K562 (cell line): Measurements from ENCODE around the gene ZDHHC19. TPM values are rescaled to one million over a fixed set of nuclear protein-coding genes. Genes with fewer than 3 reads are reported as not detected.

Source experiments
- AFF4 ChIP-seq: sonication (generic); formaldehyde crosslinking; IDR thresholded peaks from 2 replicates; pipeline ENCODE4 v1.8.0; 2023; ENCODE audit warnings: mild to moderate bottlenecking, missing genetic modification reagents
- BCOR ChIP-seq: fragments of 450-650 bp; IDR thresholded peaks from 2 replicates; pipeline ENCODE4 v1.6.1; 2016
- BRD4 ChIP-seq: fragments of 200-600 bp; sonication (generic); IDR thresholded peaks from 2 replicates; pipeline ENCODE4 v1.6.1; 2017; ENCODE audit warnings: inconsistent platforms
- CHD1 ChIP-seq: fragments of 200-600 bp; sonication (generic); IDR thresholded peaks from one replicate; pipeline ENCODE4 v1.6.1; 2012; ENCODE audit warnings: mild to moderate bottlenecking, moderate library complexity, low read length, inconsistent platforms
- DMBX1 ChIP-seq: fragments of 250-450 bp; sonication (Bioruptor Pico); IDR thresholded peaks from 2 replicates; pipeline ENCODE4 v1.8.0; 2022; ENCODE audit warnings: inconsistent platforms, mild to moderate bottlenecking, moderate library complexity, borderline replicate concordance
- FOXM1 ChIP-seq, 2 experiments: fragments of 450-650 bp in 1 of 2; sonication (generic) in 1 of 2; formaldehyde crosslinking in 1 of 2; IDR thresholded peaks; 2 replicates each; pipeline versions ENCODE4 v1.6.1 to v1.9.0; 2017 to 2022; ENCODE audit warnings: low read depth in 2 of 2, mild to moderate bottlenecking in 2 of 2, missing genetic modification reagents in 1 of 2, moderate library complexity in 1 of 2
- HDAC1 ChIP-seq, 2 experiments: fragments of 450-650 bp; IDR thresholded peaks; 2 replicates each; pipeline ENCODE4 v1.6.1; 2016 to 2017; ENCODE audit warnings: inconsistent platforms in 1 of 2, mild to moderate bottlenecking in 1 of 2, moderate library complexity in 1 of 2
- HLTF ChIP-seq: fragments of 450-650 bp; IDR thresholded peaks from 2 replicates; pipeline ENCODE4 v1.6.1; 2016
- KLF16 ChIP-seq: IDR thresholded peaks from 2 replicates; pipeline ENCODE4 v1.6.1; 2016; ENCODE audit warnings: antibody characterized with exemption
- MEF2A ChIP-seq: IDR thresholded peaks from 2 replicates; pipeline ENCODE4 v1.6.1; 2011; ENCODE audit warnings: low read depth, mild to moderate bottlenecking, low read length, moderate library complexity; ENCODE audit not compliant: control insufficient read depth
- MTA1 ChIP-seq: fragments of 450-650 bp; IDR thresholded peaks from 2 replicates; pipeline ENCODE4 v1.6.1; 2017; ENCODE audit warnings: borderline replicate concordance
- NCOA6 ChIP-seq: fragments of 450-650 bp; IDR thresholded peaks from 2 replicates; pipeline ENCODE4 v1.6.1; 2017; ENCODE audit warnings: mild to moderate bottlenecking
- PHF8 ChIP-seq: fragments of 200-600 bp; sonication (generic); IDR thresholded peaks from 2 replicates; pipeline ENCODE4 v1.6.1; 2012; ENCODE audit warnings: mixed run types, mild to moderate bottlenecking, inconsistent platforms, low read length, moderate library complexity, borderline replicate concordance
- RB1 ChIP-seq: fragments of 450-650 bp; IDR thresholded peaks from 2 replicates; pipeline ENCODE4 v1.6.1; 2017; ENCODE audit warnings: low read depth, mild to moderate bottlenecking
- TAF9B ChIP-seq: fragments of 450-650 bp; IDR thresholded peaks from 2 replicates; pipeline ENCODE4 v1.6.1; 2018; ENCODE audit warnings: mild to moderate bottlenecking; ENCODE audit not compliant: partially characterized antibody
- TRIM28 ChIP-seq: fragments of 450-650 bp; IDR thresholded peaks from 2 replicates; pipeline ENCODE4 v1.6.1; 2017
- YY1 ChIP-seq, 3 experiments: IDR thresholded peaks; 2 replicates each; pipeline ENCODE4 v1.6.1; 2011; ENCODE audit warnings: low read length in 2 of 3, mild to moderate bottlenecking in 2 of 3, moderate library complexity in 2 of 3, borderline replicate concordance in 1 of 3, control low read depth in 1 of 3, low read depth in 1 of 3; ENCODE audit not compliant: insufficient read depth in 3 of 3, insufficient replicate concordance in 2 of 3, control insufficient read depth in 1 of 3, insufficient read length in 1 of 3; ENCODE audit errors: extremely low read depth in 1 of 3
- ZNF583 ChIP-seq: fragments of 250-450 bp; sonication (Bioruptor Pico); IDR thresholded peaks from 2 replicates; pipeline ENCODE4 v1.4.0; 2020
- polyA plus RNA-seq, 8 experiments: library from polyadenylated mRNA; depleted of rRNA in 4 of 8; stranded (reverse) in 5 of 8; unstranded in 3 of 8; fragments of >200 nt; fragmentation: Nextera tagmentation in 2 of 8; fragmentation: Illumina TruSeq in 1 of 8; extraction: Ambion mirVana in 2 of 8; extraction: Trizol in 1 of 8; gene quantifications; 2 replicates each; pipeline versions ENCODE4 v1.2.1 to v1.2.3, GENCODE V29; 2011 to 2014; ENCODE audit warnings: inconsistent platforms in 1 of 8, missing spikeins in 1 of 8
- total RNA-seq, 7 experiments: library from RNA; depleted of rRNA in 6 of 7; stranded (reverse); fragments of >200 nt in 6 of 7; fragmentation: Illumina TruSeq in 2 of 7; extraction: Trizol in 2 of 7; gene quantifications; 2 replicates each; pipeline versions ENCODE4 v1.2.1 to v1.2.3, GENCODE V29; 2011 to 2021; ENCODE audit warnings: low replicate concordance in 1 of 7
- TF ChIP-seq, protein P1 (sequence below): fragments of 250-450 bp; sonication (Bioruptor Pico); IDR thresholded peaks from 2 replicates; pipeline ENCODE4 v1.8.0; 2022; ENCODE audit warnings: inconsistent platforms
- TF ChIP-seq, protein P2 (sequence below): sonication (generic); formaldehyde crosslinking; IDR thresholded peaks from 2 replicates; pipeline ENCODE4 v1.9.0; 2022; ENCODE audit warnings: mild to moderate bottlenecking, missing genetic modification reagents
- TF ChIP-seq, protein P3 (sequence below), 2 experiments: fragments of 450-650 bp; IDR thresholded peaks; 2 replicates each; pipeline ENCODE4 v1.6.1; 2016

Gene ZDHHC19
- total and polyA plus RNA-seq, 9 of the 15 experiments (the other 6 are each of a cell fraction or from before 2014, with no cell fraction given): 0.40 to 5.5 (median 1.1) TPM

- no peak for TF ChIP-seq FOXM1 (IDR thresholded peaks at IDR 0.05; ENCODE audit: low read depth)
- no peak for TF ChIP-seq FOXM1 (CRISPR knock-in tag; IDR thresholded peaks at IDR 0.05; ENCODE audit: low read depth)
- TF ChIP-seq HDAC1 (IDR thresholded peaks at IDR 0.05): peak in 1 of 2 experiments; percentile 55; a peak in 2 of 4 replicates
- TF ChIP-seq, protein P1, sequence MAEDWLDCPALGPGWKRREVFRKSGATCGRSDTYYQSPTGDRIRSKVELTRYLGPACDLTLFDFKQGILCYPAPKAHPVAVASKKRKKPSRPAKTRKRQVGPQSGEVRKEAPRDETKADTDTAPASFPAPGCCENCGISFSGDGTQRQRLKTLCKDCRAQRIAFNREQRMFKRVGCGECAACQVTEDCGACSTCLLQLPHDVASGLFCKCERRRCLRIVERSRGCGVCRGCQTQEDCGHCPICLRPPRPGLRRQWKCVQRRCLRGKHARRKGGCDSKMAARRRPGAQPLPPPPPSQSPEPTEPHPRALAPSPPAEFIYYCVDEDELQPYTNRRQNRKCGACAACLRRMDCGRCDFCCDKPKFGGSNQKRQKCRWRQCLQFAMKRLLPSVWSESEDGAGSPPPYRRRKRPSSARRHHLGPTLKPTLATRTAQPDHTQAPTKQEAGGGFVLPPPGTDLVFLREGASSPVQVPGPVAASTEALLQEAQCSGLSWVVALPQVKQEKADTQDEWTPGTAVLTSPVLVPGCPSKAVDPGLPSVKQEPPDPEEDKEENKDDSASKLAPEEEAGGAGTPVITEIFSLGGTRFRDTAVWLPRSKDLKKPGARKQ (CRISPR knock-in tag): no peak
- no peak for TF ChIP-seq TAF9B
- peak; percentile 53 for TF ChIP-seq BCOR
- peak; percentile 65; the same call in 1 of the 2 replicates for TF ChIP-seq TRIM28
- no peak for TF ChIP-seq KLF16
- peak; percentile 38; the same call in 1 of the 2 replicates for TF ChIP-seq MTA1
- TF ChIP-seq, protein P2, sequence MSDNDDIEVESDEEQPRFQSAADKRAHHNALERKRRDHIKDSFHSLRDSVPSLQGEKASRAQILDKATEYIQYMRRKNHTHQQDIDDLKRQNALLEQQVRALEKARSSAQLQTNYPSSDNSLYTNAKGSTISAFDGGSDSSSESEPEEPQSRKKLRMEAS (CRISPR knock-in tag): peak; percentile 82
- TF ChIP-seq PHF8: peak; percentile 40; the same call in 1 of the 2 replicates
- no peak for TF ChIP-seq RB1
- 0 out of 2 replicates have a peak, but pooled peaks have one; percentile 61 for TF ChIP-seq AFF4 (CRISPR knock-in tag)
- TF ChIP-seq, protein P3, sequence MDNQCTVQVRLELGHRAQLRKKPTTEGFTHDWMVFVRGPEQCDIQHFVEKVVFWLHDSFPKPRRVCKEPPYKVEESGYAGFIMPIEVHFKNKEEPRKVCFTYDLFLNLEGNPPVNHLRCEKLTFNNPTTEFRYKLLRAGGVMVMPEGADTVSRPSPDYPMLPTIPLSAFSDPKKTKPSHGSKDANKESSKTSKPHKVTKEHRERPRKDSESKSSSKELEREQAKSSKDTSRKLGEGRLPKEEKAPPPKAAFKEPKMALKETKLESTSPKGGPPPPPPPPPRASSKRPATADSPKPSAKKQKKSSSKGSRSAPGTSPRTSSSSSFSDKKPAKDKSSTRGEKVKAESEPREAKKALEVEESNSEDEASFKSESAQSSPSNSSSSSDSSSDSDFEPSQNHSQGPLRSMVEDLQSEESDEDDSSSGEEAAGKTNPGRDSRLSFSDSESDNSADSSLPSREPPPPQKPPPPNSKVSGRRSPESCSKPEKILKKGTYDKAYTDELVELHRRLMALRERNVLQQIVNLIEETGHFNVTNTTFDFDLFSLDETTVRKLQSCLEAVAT (IDR thresholded peaks at IDR 0.05): peak in 1 of 2 experiments; percentile 42; a peak in 1 of 4 replicates
- peak; percentile 88 for TF ChIP-seq HLTF
- no peak for TF ChIP-seq DMBX1 (CRISPR knock-in tag)
- no peak for TF ChIP-seq ZNF583 (CRISPR knock-in tag)
- peak in 1 of 3 experiments; percentile 55 for TF ChIP-seq YY1 (IDR thresholded peaks at IDR 0.05; ENCODE audit: borderline replicate concordance in 1 of 3, control insufficient read depth in 1 of 3, extremely low read depth in 1 of 3, insufficient read depth in 3 of 3, insufficient read length in 1 of 3, insufficient replicate concordance in 2 of 3, low read depth in 1 of 3, low read length in 2 of 3)
- no peak for TF ChIP-seq BRD4
- TF ChIP-seq MEF2A: no peak
- no peak for TF ChIP-seq NCOA6
- peak; percentile 84 for TF ChIP-seq CHD1
These were observed 3.2 kb downstream of the ZDHHC19 start (continued) for GRCh38 chr3:196207833-196208607.
